Measurements from ENCODE around the gene SASH3.
A peak's percentile ranks its signal among the peaks of the same experiment; 100 is the strongest.

The SASH3 gene

DNA sequence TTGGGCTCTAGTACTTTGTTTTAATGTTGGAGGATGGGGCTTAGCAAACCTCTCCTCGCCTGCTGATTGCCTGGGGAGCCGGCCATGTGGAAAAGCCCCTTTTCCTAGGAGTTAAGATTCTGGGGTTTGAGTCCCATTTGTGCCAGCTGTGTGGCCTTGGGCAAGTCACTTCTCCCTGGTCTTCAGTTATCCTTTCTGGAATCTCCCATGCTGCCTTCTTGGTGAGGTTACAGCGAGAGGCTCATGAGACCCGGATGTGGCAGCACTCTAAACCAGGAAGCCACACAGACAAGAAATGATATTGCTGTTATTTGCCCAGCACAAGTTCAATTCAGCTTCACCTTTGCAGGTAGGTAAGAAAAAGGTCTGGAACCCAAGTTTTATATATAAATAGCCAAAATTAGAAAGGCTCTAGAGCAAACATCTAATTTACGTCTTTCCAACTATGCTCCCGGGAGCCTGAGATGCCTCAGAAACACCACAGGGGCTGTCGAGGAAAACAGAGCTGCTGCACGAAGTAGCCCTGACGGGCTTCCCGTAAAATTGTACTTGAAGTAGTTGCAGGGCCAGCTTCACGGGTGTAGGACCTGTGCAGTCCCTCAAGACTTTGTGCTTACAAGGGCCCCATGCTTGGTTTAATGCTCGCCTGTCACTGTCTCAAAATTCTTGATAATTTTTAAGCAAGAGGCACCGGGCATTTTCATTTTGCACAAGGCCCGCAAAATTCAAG, 8.3 kb upstream of the SASH3 start:
- no peaks in the 10 kb centered on the region for H3K9me3 ChIP-seq (ENCODE audit: control insufficient read depth, insufficient read depth, low read length)
- TF ChIP-seq, protein P1, sequence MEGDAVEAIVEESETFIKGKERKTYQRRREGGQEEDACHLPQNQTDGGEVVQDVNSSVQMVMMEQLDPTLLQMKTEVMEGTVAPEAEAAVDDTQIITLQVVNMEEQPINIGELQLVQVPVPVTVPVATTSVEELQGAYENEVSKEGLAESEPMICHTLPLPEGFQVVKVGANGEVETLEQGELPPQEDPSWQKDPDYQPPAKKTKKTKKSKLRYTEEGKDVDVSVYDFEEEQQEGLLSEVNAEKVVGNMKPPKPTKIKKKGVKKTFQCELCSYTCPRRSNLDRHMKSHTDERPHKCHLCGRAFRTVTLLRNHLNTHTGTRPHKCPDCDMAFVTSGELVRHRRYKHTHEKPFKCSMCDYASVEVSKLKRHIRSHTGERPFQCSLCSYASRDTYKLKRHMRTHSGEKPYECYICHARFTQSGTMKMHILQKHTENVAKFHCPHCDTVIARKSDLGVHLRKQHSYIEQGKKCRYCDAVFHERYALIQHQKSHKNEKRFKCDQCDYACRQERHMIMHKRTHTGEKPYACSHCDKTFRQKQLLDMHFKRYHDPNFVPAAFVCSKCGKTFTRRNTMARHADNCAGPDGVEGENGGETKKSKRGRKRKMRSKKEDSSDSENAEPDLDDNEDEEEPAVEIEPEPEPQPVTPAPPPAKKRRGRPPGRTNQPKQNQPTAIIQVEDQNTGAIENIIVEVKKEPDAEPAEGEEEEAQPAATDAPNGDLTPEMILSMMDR (IDR thresholded peaks at IDR 0.05; ENCODE audit: low read depth, low read length, poor library complexity, severe bottlenecking) = no peak
- TF ChIP-seq EZH2phosphoT487 (IDR thresholded peaks at IDR 0.05; ENCODE audit: borderline replicate concordance, low read length) = no peak
- peak overlapping the region; percentile 94 for H3K27ac ChIP-seq (ENCODE audit: low read depth, low read length)
- peaks cover 8% of the 10 kb centered on the region for H3F3A ChIP-seq (ENCODE audit: control insufficient read depth, insufficient read depth)
- peaks cover 8% of the 10 kb centered on the region for H3K36me3 ChIP-seq (ENCODE audit: control insufficient read depth, low read length)
- H3K4me1 ChIP-seq (ENCODE audit: control insufficient read depth, low read length) = peaks cover 90% of the 10 kb centered on the region
- H3K27me3 ChIP-seq (ENCODE audit: control insufficient read depth, low read length) = no peaks in the 10 kb centered on the region
- H3K9me2 ChIP-seq (replicated peaks; ENCODE audit: control insufficient read depth, low read length) = no peaks in the 10 kb centered on the region
- H3K79me2 ChIP-seq (ENCODE audit: control insufficient read depth, low read length) = no peaks in the 10 kb centered on the region
- no peaks in the 10 kb centered on the region for H4K20me1 ChIP-seq (ENCODE audit: control insufficient read depth, insufficient read depth, low read depth, low read length)
- H3K4me3 ChIP-seq (ENCODE audit: low read length) = peak overlapping the region; percentile 30
- peak overlapping the region; percentile 45 for H3K4me2 ChIP-seq (ENCODE audit: low read length)

DNA sequence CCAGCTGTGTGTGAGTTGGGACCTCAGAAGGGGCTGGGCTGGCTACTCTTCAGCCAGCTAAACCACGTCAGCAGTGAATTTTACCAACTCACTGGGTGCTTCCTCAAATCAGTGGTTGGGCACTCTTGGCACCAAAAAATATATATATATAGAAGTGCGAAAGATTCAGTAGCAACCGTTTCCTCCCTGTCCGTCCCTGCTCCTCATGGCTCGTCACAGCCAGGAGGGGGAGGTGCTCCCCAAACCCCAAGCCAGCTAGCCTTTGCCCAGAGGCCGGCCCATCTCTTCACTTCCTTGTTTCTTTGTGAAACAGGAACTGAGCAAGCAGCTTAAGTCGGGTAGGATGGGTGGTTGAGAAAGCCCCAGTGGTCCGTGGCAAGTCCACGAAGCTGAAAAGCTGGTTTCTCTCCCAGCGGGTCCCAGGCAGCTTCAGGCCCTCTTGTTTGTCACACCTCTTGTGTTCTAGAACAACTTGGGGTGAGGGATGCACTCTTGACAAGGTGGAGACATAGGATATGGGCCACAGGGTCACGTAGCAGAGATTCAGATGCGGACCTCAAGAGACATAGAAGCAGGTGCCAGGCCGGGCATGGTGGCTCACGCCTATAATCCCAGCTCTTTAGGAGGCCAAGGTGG, 6.8 kb upstream of the SASH3 start:
- Histone ChIP-seq H3K4me1 (ENCODE audit: control insufficient read depth, low read length) (peaks cover 97% of the 10 kb centered on the region), H4K20me1 (ENCODE audit: control insufficient read depth, insufficient read depth, low read depth, low read length) (no peaks in the 10 kb centered on the region), H3K9me3 (ENCODE audit: control insufficient read depth, insufficient read depth, low read length) (no peaks in the 10 kb centered on the region), H3F3A (ENCODE audit: control insufficient read depth, insufficient read depth) (peaks cover 8% of the 10 kb centered on the region), H3K36me3 (ENCODE audit: control insufficient read depth, low read length) (peaks cover 8% of the 10 kb centered on the region), H3K4me3 (ENCODE audit: low read length) (peak overlapping the region; percentile 47), H3K79me2 (ENCODE audit: control insufficient read depth, low read length) (peaks cover 4% of the 10 kb centered on the region; the same call in 1 of the 2 replicates), H3K4me2 (ENCODE audit: low read length) (peak overlapping the region; percentile 61), H3K9me2 (replicated peaks; ENCODE audit: control insufficient read depth, low read length) (no peaks in the 10 kb centered on the region), H3K27me3 (ENCODE audit: control insufficient read depth, low read length) (no peaks in the 10 kb centered on the region), H3K27ac (ENCODE audit: low read depth, low read length) (peak overlapping the region; percentile 94)
- TF ChIP-seq EZH2phosphoT487 (IDR thresholded peaks at IDR 0.05; ENCODE audit: borderline replicate concordance, low read length) = no peak
- TF ChIP-seq, protein P1 (IDR thresholded peaks at IDR 0.05; ENCODE audit: low read depth, low read length, poor library complexity, severe bottlenecking) = no peak

DNA sequence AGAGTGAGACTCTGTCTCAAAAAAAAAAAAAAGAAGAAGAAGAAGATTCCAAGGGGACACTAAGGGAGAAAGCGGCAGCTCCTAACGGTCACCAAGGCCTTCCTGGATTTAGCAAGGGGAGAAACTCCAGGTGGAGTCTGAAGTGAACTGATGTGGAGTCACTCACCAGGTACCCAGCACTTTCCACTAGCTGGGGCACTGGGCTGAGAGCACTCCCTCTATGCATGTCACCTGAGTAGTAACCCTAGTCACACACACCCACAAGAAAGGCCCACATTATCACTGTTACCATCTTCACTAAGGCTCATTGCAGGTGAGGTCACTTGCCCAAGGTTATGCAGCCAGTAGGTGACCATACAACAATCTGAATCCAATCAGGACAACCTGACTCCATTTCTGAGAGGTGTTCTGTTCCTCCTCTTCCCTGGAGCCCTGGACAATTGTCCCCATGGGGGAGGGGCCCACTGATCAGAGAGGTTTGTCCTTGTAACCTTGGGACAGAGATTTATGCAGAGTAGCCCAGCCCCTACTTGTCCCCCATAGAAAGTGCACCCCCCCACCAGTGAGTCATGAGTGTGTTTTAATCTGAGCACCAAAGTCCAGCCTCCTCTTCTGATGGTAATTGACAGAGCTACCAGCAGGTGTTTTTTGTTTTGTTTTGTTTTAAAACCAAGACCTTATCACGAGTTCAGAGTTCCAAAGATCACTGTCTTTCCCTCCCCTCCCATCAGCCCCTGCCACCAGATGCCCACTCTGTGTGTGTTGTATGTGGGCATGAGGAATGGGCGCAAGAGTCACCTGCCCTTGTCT, 5.9 kb upstream of the SASH3 start:
- H3K4me1 ChIP-seq (ENCODE audit: control insufficient read depth, low read length) = peaks cover 97% of the 10 kb centered on the region
- peaks cover 10% of the 10 kb centered on the region for H3F3A ChIP-seq (ENCODE audit: control insufficient read depth, insufficient read depth)
- H3K36me3 ChIP-seq (ENCODE audit: control insufficient read depth, low read length) = peaks cover 4% of the 10 kb centered on the region
- H3K9me2 ChIP-seq (replicated peaks; ENCODE audit: control insufficient read depth, low read length) = no peaks in the 10 kb centered on the region
- TF ChIP-seq, protein P1 (IDR thresholded peaks at IDR 0.05; ENCODE audit: low read depth, low read length, poor library complexity, severe bottlenecking) = no peak
- no peak for TF ChIP-seq EZH2phosphoT487 (IDR thresholded peaks at IDR 0.05; ENCODE audit: borderline replicate concordance, low read length)
- H3K4me2 ChIP-seq (ENCODE audit: low read length) = peak overlapping the region; percentile 61
- peak overlapping the region; percentile 47 for H3K4me3 ChIP-seq (ENCODE audit: low read length)
- H3K79me2 ChIP-seq (ENCODE audit: control insufficient read depth, low read length) = peaks cover 8% of the 10 kb centered on the region
- H3K27ac ChIP-seq (ENCODE audit: low read depth, low read length) = peak overlapping the region; percentile 94
- H3K27me3 ChIP-seq (ENCODE audit: control insufficient read depth, low read length) = no peaks in the 10 kb centered on the region
- no peaks in the 10 kb centered on the region for H3K9me3 ChIP-seq (ENCODE audit: control insufficient read depth, insufficient read depth, low read length)
- H4K20me1 ChIP-seq (ENCODE audit: control insufficient read depth, insufficient read depth, low read depth, low read length) = no peaks in the 10 kb centered on the region
